ENCODE results near the gene SPINK1. TPM values are rescaled to one million over a fixed set of nuclear protein-coding genes. Genes with fewer than 3 reads are reported as not detected.

Gene SPINK1
- polyA plus RNA-seq, 2 of the 4 experiments (the other 2 are of a cell fraction): 0.22 TPM; not detected in 1

GRCh38 chr5:147786142-147786541 lies 45.3 kb downstream of the SPINK1 start:
- FAIRE-seq (no peak), DNase-seq (ENCODE audit: low read depth in 1 of 2, low spot score in 1 of 2) (no peak), ATAC-seq (no peak)
- H3K4me2 ChIP-seq: no peak overlapping the region
- POLR2A ChIA-PET: no interaction called here
- H3K9me3 ChIP-seq: no peaks in the 10 kb centered on the region
- 10% methylated on average over 2 of the region's 2 CpGs for WGBS (ENCODE audit: missing lambda C conversion rate)
- no peaks in the 10 kb centered on the region for H3K4me1 ChIP-seq
- no peak overlapping the region for H3K27ac ChIP-seq
- H3K4me3 ChIP-seq: no peak overlapping the region
- TF ChIP-seq JUNB (IDR thresholded peaks at IDR 0.05) (no peak), HOXB13 (CRISPR knock-in tag; IDR thresholded peaks at IDR 0.05; ENCODE audit: low read depth) (no peak), NR3C1 (IDR thresholded peaks at IDR 0.05) (no peak), KDM5A (IDR thresholded peaks at IDR 0.05) (no peak), MAFK (IDR thresholded peaks at IDR 0.05; ENCODE audit: partially characterized antibody) (no peak), MYC (IDR thresholded peaks at IDR 0.05; ENCODE audit: borderline replicate concordance, low read length) (no peak), MAX (IDR thresholded peaks at IDR 0.05) (no peak), POLR2A (IDR thresholded peaks at IDR 0.05; ENCODE audit: low read length) (no peak), ELK1 (IDR thresholded peaks at IDR 0.05; ENCODE audit: low read depth, low read length) (no peak), NFE2L2 (conservative IDR thresholded peaks at IDR 0.05; ENCODE audit: low read length) (no peak), ZNF302 (CRISPR knock-in tag; IDR thresholded peaks at IDR 0.05) (no peak), E2F6 (IDR thresholded peaks at IDR 0.05; ENCODE audit: borderline replicate concordance, low read depth) (no peak)
- CTCF ChIA-PET: no interaction called here

- no peak for DNase-seq (ENCODE audit: low read depth in 1 of 2, low spot score in 1 of 2)
- Histone ChIP-seq H3K9me3 (no peaks in the 10 kb centered on the region), H3K4me3 (no peak overlapping the region), H3K4me2 (no peak overlapping the region), H3K4me1 (no peaks in the 10 kb centered on the region), H3K27ac (no peak overlapping the region)
- ATAC-seq: no peak
- 23% methylated on average over 8 of the region's 8 CpGs for WGBS (ENCODE audit: missing lambda C conversion rate)
- ChIA-PET CTCF (interaction anchor here (0.8 kb wide), 1 partner anchor 38 kb away, joined by 3 read pairs; no protein-coding TSS in a partner anchor), POLR2A (no interaction called here)
- TF ChIP-seq JUN (IDR thresholded peaks at IDR 0.05) (no peak), NPAS2 (CRISPR knock-in tag; IDR thresholded peaks at IDR 0.05; ENCODE audit: borderline replicate concordance) (no peak), RARB (CRISPR knock-in tag; IDR thresholded peaks at IDR 0.05) (no peak), ZSCAN20 (CRISPR knock-in tag; IDR thresholded peaks at IDR 0.05) (no peak), POLR2AphosphoS2 (conservative IDR thresholded peaks at IDR 0.05; ENCODE audit: low read length) (no peak), KDM5A (IDR thresholded peaks at IDR 0.05) (no peak), NR3C1 (IDR thresholded peaks at IDR 0.05) (no peak), FOSB (CRISPR knock-in tag; IDR thresholded peaks at IDR 0.05) (no peak), EHF (CRISPR knock-in tag; IDR thresholded peaks at IDR 0.05) (no peak), CHD2 (IDR thresholded peaks at IDR 0.05; ENCODE audit: low read length, partially characterized antibody) (no peak), GATA3 (IDR thresholded peaks at IDR 0.05; ENCODE audit: borderline replicate concordance) (no peak), HOXA7 (CRISPR knock-in tag; IDR thresholded peaks at IDR 0.05) (no peak), HES2 (IDR thresholded peaks at IDR 0.05) (no peak)
- no peak for FAIRE-seq
Measured at GRCh38 chr5:147784146-147784987, 47.1 kb downstream of the SPINK1 start.

Measured in A549 (cell line).